Pons (tissue), 1 donor: ENCODE data around the gene BSN.

Source experiments
- DNase-seq: peaks from one replicate; pipeline ENCODE4 v3.0.0-alpha.2; 2016; ENCODE audit warnings: low spot score

BSN gene

GRCh38 chr3:49628249-49628648 lies 74.0 kb downstream of the BSN start:
- no peak for DNase-seq

GRCh38 chr3:49629451-49629850 lies 75.2 kb downstream of the BSN start:
- no peak for DNase-seq

- DNase-seq: no peak
Measured at GRCh38 chr3:49629866-49630265, 75.6 kb downstream of the BSN start.

- no peak for DNase-seq
Measured at GRCh38 chr3:49630784-49631183, 76.5 kb downstream of the BSN start.

GRCh38 chr3:49634736-49635135 lies 80.5 kb downstream of the BSN start:
- DNase-seq: no peak

GRCh38 chr3:49636883-49637609 lies 82.8 kb downstream of the BSN start:
- no peak for DNase-seq

GRCh38 chr3:49638445-49638844 lies 84.2 kb downstream of the BSN start:
- no peak for DNase-seq

- DNase-seq: no peak
Measured at GRCh38 chr3:49639551-49639950, 85.3 kb downstream of the BSN start.

GRCh38 chr3:49641292-49641691 lies 87.0 kb downstream of the BSN start:
- DNase-seq: no peak

GRCh38 chr3:49641921-49642707 lies 87.8 kb downstream of the BSN start:
- DNase-seq: no peak

- DNase-seq: no peak
Measured at GRCh38 chr3:49642708-49643145, 88.5 kb downstream of the BSN start.

- no peak for DNase-seq
Measured at GRCh38 chr3:49644684-49645083, 90.4 kb downstream of the BSN start.

GRCh38 chr3:49646236-49646635 lies 92.0 kb downstream of the BSN start:
- no peak for DNase-seq

GRCh38 chr3:49647741-49648140 lies 93.5 kb downstream of the BSN start:
- DNase-seq: no peak

GRCh38 chr3:49648354-49649019 lies 94.2 kb downstream of the BSN start:
- DNase-seq: no peak

GRCh38 chr3:49649576-49649975 lies 95.3 kb downstream of the BSN start:
- DNase-seq: no peak

GRCh38 chr3:49650177-49650576 lies 95.9 kb downstream of the BSN start:
- no peak for DNase-seq

- DNase-seq: no peak
Measured at GRCh38 chr3:49650637-49651036, 96.4 kb downstream of the BSN start.

GRCh38 chr3:49652218-49652902 lies 98.1 kb downstream of the BSN start:
- no peak for DNase-seq

GRCh38 chr3:49652903-49653415 lies 98.7 kb downstream of the BSN start:
- no peak for DNase-seq

GRCh38 chr3:49653621-49654020 lies 99.3 kb downstream of the BSN start:
- DNase-seq: no peak

- no peak for DNase-seq
Measured at GRCh38 chr3:49654176-49654825, 100.0 kb downstream of the BSN start.
